ENCODE data around the gene FIBIN.

GRCh38 chr11:26992031-26992541 lies 1.8 kb upstream of the FIBIN start:
- TF ChIP-seq POLR2A (IDR thresholded peaks at IDR 0.05; ENCODE audit: low read depth, low read length) (no peak), CTCF (IDR thresholded peaks at IDR 0.05; ENCODE audit: extremely low read depth in 1 of 2, insufficient read depth in 1 of 2, low read depth in 1 of 2, low read length in 2 of 2) (no peak), EZH2 (IDR thresholded peaks at IDR 0.05; ENCODE audit: borderline replicate concordance, low read depth, low read length, severe bottlenecking) (no peak), JUN (IDR thresholded peaks at IDR 0.05; ENCODE audit: borderline replicate concordance, insufficient read depth, insufficient read length, low read depth) (no peak), MAX (IDR thresholded peaks at IDR 0.05; ENCODE audit: insufficient read depth, insufficient read length) (no peak), POLR2AphosphoS5 (IDR thresholded peaks at IDR 0.05; ENCODE audit: insufficient read depth, low read depth, low read length) (no peak), MYC (IDR thresholded peaks at IDR 0.05; ENCODE audit: low read depth, low read length) (no peak), FOS (IDR thresholded peaks at IDR 0.05; ENCODE audit: borderline replicate concordance, insufficient read depth, low read length) (no peak)

All from endothelial cell of umbilical vein (primary cell).